NK-92 treated with Interleukin-12 subunit alpha and Interleukin-12 subunit beta, amount 100 ng/mL, for 24 hours (cell line): Measurements from ENCODE around the gene TMSB4X.
"Not testable (repeated sequence)": the region's sequence is repeated elsewhere in the genome, so short reads cannot be mapped to it uniquely, and the experiment has no call there.

Source experiments
- DNase-seq: peaks from one replicate; lab custom pipeline; 2025; lab: John Stamatoyannopoulos, UW

The TMSB4X gene

GRCh38 chrX:12976819-12977732 lies 2.2 kb downstream of the TMSB4X start:
- not testable (repeated sequence) for DNase-seq

GRCh38 chrX:12977761-12978204 lies 2.9 kb downstream of the TMSB4X start:
- no peak for DNase-seq

- peak; percentile 60 for DNase-seq
Observed at GRCh38 chrX:12978205-12979025, 3.5 kb downstream of the TMSB4X start.

DNA sequence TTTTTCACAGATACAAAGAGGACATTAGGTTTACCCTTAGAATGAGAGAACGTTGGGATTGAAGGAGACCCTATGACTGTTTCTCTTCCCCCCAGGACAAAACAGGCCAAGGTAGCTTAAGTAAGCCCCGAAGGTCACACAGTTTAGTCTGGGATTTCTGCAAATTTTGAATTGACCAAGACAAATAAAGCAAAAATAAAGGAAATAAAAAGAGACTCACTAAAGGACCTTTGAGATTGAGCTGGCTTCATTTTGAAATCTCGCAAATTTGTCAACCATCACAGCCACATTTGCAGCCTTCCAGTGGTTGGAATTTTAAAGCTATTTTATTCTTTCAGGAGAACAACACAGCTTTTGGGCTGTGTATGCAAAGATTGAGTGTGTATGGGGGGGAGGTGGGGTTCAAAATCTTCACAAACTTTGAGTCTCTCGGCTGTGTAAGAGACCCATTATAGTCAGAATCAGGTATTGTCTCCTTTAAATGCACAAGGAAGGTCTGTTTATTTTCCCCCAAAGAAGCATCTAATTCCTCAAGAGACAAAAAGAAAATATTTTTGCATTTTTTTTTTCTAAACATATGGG lies 4.2 kb downstream of the TMSB4X start:
- no peak for DNase-seq

- DNase-seq = no peak
Observed at GRCh38 chrX:12979616-12980015, 4.7 kb downstream of the TMSB4X start.

- not testable (repeated sequence) for DNase-seq
Observed at GRCh38 chrX:12980039-12980438, 5.1 kb downstream of the TMSB4X start.

- DNase-seq = no peak
Observed at GRCh38 chrX:12981880-12982279, 7.0 kb downstream of the TMSB4X start.

GRCh38 chrX:12984603-12985319 lies 9.9 kb downstream of the TMSB4X start:
- peak; percentile 21 for DNase-seq

DNA sequence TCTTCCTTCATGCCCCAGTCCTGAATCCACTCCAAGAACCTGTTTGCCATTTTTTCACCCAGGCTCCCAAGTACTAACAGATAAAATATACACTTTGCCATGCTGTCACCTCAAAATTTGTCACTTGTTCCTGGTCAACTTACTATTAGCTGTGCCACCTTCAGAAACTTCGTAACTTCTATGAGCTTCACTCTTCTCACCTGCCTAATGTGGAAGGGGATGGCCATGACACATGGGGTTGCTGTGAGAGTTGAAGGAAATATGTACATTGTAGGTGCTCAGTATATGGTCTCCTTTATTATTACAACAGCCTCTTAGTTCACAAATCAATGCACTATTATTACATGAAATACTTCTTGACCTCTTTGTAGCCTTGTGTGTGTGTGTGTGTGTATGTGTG lies 10.4 kb downstream of the TMSB4X start:
- no peak for DNase-seq

GRCh38 chrX:12986164-12986779 lies 11.4 kb downstream of the TMSB4X start:
- no peak for DNase-seq

GRCh38 chrX:12986886-12987285 lies 12.0 kb downstream of the TMSB4X start:
- DNase-seq = no peak

DNA sequence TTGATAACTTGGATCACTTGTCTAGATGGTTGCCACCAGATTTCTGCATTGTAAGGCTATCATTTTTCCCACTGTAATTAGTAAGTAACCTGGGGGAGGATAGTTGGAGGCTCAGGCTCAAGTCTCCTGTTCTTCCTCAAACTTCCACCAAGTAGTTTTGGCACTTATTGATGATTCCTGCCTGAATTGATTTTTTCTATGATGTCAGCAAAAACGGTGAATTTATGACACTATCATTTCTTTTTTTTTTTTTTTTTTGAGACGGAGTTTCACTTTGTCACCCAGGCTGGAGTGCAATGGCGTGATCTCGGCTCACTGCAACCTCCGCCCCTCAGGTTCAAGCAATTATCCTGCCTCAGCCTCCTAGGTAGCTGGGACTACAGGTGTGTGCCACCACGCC lies 12.4 kb downstream of the TMSB4X start:
- no peak for DNase-seq

- no peak for DNase-seq
Observed at GRCh38 chrX:12987900-12988594, 13.1 kb downstream of the TMSB4X start.

DNA sequence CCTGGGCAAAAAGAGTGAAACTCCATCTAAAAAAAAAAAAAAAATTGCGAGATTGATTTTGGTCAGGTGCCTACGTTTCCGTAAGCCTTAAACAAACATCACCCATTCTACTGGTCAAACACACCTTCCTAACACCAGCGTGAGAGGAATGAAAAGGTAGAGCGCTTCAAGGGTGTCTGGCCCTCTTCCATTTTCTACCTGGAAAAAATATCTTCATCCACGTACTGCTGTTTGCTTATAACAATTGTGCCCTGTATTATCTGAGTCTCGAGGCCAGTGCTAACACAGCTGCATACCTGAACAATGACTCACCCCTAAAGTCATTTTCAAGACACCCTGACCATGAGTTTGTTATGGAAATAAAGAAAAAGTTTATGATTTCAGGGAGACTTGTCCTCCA lies 13.9 kb downstream of the TMSB4X start:
- no peak for DNase-seq

DNA sequence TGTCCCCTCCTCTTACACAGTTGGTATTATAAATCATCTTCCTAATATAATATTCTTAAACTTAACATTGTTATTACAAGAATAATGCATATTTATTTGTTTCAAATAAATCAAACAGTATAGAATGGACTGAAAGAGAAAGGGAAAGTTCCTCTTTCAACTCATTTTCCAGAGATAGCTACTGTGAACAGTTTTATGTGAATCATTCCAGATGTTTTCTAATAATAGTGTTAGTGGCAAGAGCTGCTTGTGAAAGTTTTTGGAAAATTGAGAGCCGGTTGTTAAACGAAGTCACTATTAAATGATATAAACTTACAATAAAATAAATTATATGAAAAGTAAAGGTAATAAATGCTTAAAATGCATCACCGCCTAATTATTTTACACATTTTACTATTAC lies 14.6 kb downstream of the TMSB4X start:
- DNase-seq = no peak

GRCh38 chrX:12991575-12991974 lies 16.7 kb downstream of the TMSB4X start:
- no peak for DNase-seq

GRCh38 chrX:12992544-12993118 lies 17.7 kb downstream of the TMSB4X start:
- DNase-seq = no peak

- no peak for DNase-seq
Observed at GRCh38 chrX:12993826-12994225, 18.9 kb downstream of the TMSB4X start.

GRCh38 chrX:12994321-12994720 lies 19.4 kb downstream of the TMSB4X start:
- no peak for DNase-seq

- no peak for DNase-seq
Observed at GRCh38 chrX:12996934-12997435, 22.1 kb downstream of the TMSB4X start.
